Right lobe of liver (tissue), 6 donors: Measurements from ENCODE around the gene PRCP. TPM values are rescaled to one million over a fixed set of nuclear protein-coding genes. Genes with fewer than 3 reads are reported as not detected.
"Not testable (repeated sequence)": the region's sequence is repeated elsewhere in the genome, so short reads cannot be mapped to it uniquely, and the experiment has no call there.

Experiments
- ATAC-seq, 4 donors: fragments of 200-7000 bp; cut with Tn5 transposase; one replicate each; pipeline ENCODE4 v1.9.1; 2020; ENCODE audit warnings: mild to moderate bottlenecking in 4 of 4, moderate library complexity in 4 of 4
- DNase-seq, 3 donors: peaks; one replicate each; pipeline ENCODE4 v3.0.0-alpha.2; 2020
- H3K27ac ChIP-seq, 3 donors: fragments of 200-600 bp; one replicate each; pipeline ENCODE4 v1.8.0; 2022
- H3K27me3 ChIP-seq, 2 donors: fragments of 200-600 bp; one replicate each; pipeline ENCODE4 v1.8.0; 2022
- H3K36me3 ChIP-seq, 4 donors: fragments of 200-600 bp; sonication (generic) in 1 of 4; one replicate each; pipeline versions ENCODE4 v1.5.1 to v1.8.0; 2017 to 2022; ENCODE audit warnings: control low read depth in 1 of 4
- H3K4me1 ChIP-seq, 4 donors: fragments of 200-600 bp; sonication (generic) in 1 of 4; one replicate each; pipeline versions ENCODE4 v1.5.1 to v1.8.0; 2017 to 2022; ENCODE audit warnings: control low read depth in 1 of 4
- H3K4me3 ChIP-seq, 3 donors: fragments of 200-600 bp; one replicate each; pipeline ENCODE4 v1.8.0; 2022
- H3K9me3 ChIP-seq, 4 donors: fragments of 200-600 bp; sonication (generic) in 1 of 4; one replicate each; pipeline versions ENCODE4 v1.5.1 to v1.8.0; 2017 to 2022; ENCODE audit warnings: control low read depth in 1 of 4
- CTCF ChIP-seq, 4 donors: fragments of 200-600 bp in 3 of 4; fragments of 450-650 bp in 1 of 4; IDR thresholded peaks; one replicate each; pipeline versions ENCODE4 v1.5.1 to v1.8.0; 2016 to 2022; ENCODE audit warnings: antibody characterized with exemption in 4 of 4, mild to moderate bottlenecking in 2 of 4
- POLR2A ChIP-seq: fragments of 450-650 bp; IDR thresholded peaks from one replicate; pipeline ENCODE4 v1.6.1; 2017; ENCODE audit warnings: antibody characterized with exemption, mild to moderate bottlenecking
- WGBS: methylation state at CpG from one replicate; pipeline ENCODE4 v1.1.6; 2018; ENCODE audit warnings: low coverage, low lambda C conversion rate; ENCODE audit not compliant: insufficient coverage; ENCODE audit errors: missing lambda C conversion rate; 5-methylcytosine and 5-hydroxymethylcytosine counted together
- intact Hi-C, 2 donors: fragments of 100-400 bp; cut with DNase I; formaldehyde crosslinking; loops; one replicate each; pipeline versions ENCODE4 v1.11.2 to v1.14.1; 2022
- total RNA-seq, 6 experiments: library from RNA; depleted of rRNA in 2 of 6; stranded (reverse); fragments of >200 nt in 2 of 6; fragmentation: NEBNext Ultra II Directional in 3 of 6; extraction: Animal tissue kit (Norgen Biotek cat#: 25700) in 3 of 6; gene quantifications; one replicate each; pipeline versions ENCODE4 v1.1.0 to v1.2.4, GENCODE V29; 2016 to 2023
- donor health status: DM: no; HTN: yes; CAD: no.
- donor health status: DM: no; HTN: no; CAD: no.
- donor health status: DM: no; HTN: no; CAD: no.
- donor health status: DM: no; HTN: yes; CAD: no.
- donor health status: DM: no; HTN: yes; CAD: no.

PRCP gene
- total RNA-seq, 6 experiments from 2014 or later: 35.4 to 84.9 (median 49.4) TPM

DNA sequence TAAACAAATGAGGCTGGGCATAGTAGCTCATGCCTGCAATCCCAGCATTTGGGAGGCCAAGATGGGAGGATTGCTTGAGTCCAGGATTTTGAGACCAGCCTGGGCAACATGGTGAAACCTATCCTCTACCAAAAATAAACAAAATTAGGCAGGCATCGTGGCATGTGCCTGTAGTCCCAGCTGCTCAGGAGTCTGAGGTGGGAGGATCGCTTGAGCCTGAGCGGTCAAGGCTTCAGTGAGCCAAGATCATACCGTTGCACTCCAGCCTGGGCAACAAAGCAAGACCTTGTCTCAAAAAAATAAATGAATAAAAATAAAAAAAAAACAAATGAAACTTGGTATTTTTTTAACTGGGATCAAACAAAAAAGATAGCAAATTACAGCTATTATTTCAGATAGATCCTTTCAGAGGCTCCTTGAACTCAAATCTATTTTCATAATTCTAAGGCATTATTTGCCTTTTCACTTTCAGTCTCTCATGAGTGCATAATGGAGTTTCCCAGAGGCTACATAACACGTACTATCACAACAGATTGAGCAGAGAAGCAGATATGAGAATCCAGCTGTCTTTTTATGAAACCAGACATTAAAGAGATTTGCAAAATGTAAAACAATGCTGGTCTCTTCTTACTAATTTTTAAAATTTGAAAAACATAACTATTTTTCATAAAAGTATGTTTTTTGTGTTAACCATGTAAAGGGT lies 24.4 kb upstream of the PRCP start:
- ATAC-seq: no peak
- intact Hi-C loops: no loop called here
- no peak overlapping the region for H3K27ac ChIP-seq

GRCh38 chr11:82922396-82923173 lies 22.4 kb upstream of the PRCP start:
- H3K9me3 ChIP-seq, H3K36me3 ChIP-seq, intact Hi-C loops, H3K4me3 ChIP-seq, DNase-seq, H3K4me1 ChIP-seq, ATAC-seq, H3K27ac ChIP-seq, H3K27me3 ChIP-seq: not testable (repeated sequence)
- 69% methylated on average over 5 of the region's 8 CpGs for WGBS

More for the DNA sequence above, 24.4 kb upstream of the PRCP start:
- TF ChIP-seq POLR2A (no peak), CTCF (IDR thresholded peaks at IDR 0.05) (no peak)
- no peaks in the 10 kb centered on the region for H3K27me3 ChIP-seq
- no peaks in the 10 kb centered on the region for H3K36me3 ChIP-seq
- WGBS: 89% methylated on average over 5 of the region's 5 CpGs
- no peaks in the 10 kb centered on the region for H3K9me3 ChIP-seq
- no peak overlapping the region for H3K4me3 ChIP-seq
- DNase-seq: no peak
- H3K4me1 ChIP-seq: no peaks in the 10 kb centered on the region

- H3K4me1 ChIP-seq, ATAC-seq, H3K27me3 ChIP-seq, intact Hi-C loops, DNase-seq, H3K9me3 ChIP-seq, H3K27ac ChIP-seq, H3K4me3 ChIP-seq, H3K36me3 ChIP-seq: not testable (repeated sequence)
- 56% methylated on average over 3 of the region's 3 CpGs for WGBS
Measured at GRCh38 chr11:82920227-82920626, 20.0 kb upstream of the PRCP start.

GRCh38 chr11:82919786-82920185 lies 19.6 kb upstream of the PRCP start:
- H3K27me3 ChIP-seq, ATAC-seq, H3K36me3 ChIP-seq, H3K4me3 ChIP-seq, H3K9me3 ChIP-seq, H3K4me1 ChIP-seq, DNase-seq, H3K27ac ChIP-seq, intact Hi-C loops: not testable (repeated sequence)
- 97% methylated on average over 9 of the region's 10 CpGs for WGBS

DNA sequence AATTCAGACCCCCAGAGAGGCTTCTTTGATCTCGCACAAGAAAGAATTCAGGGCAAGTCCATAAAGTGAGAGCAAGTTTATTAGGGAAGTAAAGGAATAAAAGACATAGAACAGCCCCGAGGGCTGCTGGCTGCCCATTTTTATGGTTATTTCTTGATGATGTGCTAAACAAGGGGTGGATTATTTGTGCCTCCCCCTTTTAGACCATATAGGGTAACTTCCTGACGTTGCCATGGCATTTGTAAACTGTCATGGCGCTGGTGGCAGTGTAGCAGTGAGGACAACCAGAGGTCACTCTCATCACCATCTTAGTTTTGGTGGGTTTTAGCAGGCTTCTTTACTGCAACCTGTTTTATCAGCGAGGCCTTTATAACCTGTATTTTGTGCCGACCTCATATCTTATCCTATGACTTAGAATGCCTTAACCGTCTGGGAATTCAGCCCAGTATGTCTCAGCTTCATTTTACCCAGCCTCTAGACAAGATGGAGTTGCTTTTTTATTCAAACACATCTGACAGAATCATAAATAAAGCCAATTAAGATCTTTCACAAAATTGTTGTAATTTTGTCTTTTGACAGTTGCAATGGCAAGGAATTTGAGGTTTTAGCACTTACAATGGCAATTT lies 8.9 kb upstream of the PRCP start:
- intact Hi-C loops: loop anchor here in 1 of 2 donors (10.0 kb wide), 1 partner anchor 166 kb away; the partner anchor contains the start of gene RAB30
- H3K36me3 ChIP-seq: no peaks in the 10 kb centered on the region
- 79% methylated on average over 5 of the region's 7 CpGs for WGBS
- H3K4me1 ChIP-seq: no peaks in the 10 kb centered on the region
- ATAC-seq (no peak), DNase-seq (no peak)
- no peak overlapping the region for H3K27ac ChIP-seq
- H3K9me3 ChIP-seq: no peaks in the 10 kb centered on the region
- TF ChIP-seq POLR2A (no peak), CTCF (IDR thresholded peaks at IDR 0.05) (no peak)
- H3K27me3 ChIP-seq: no peaks in the 10 kb centered on the region
- H3K4me3 ChIP-seq: no peak overlapping the region

DNA sequence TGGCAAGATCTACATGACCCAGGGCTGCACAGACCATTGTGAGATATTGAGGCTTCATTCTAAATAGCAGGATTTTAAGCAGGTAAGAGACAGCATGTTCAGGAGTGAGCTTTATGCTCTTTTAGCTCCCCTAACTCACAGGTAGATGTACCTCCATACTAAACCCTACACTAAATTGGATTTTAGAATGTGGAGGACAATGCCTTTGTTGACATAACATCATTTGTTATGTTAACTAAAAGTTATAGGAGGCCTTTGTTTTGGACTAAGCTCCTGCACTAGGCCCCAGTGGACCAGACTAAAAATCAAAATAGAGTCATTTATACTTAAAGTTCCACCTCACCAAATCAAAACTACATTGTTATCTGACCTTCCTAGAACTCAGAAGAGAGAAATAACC lies 8.1 kb upstream of the PRCP start:
- DNase-seq (no peak), ATAC-seq (no peak)
- Histone ChIP-seq H3K27ac (no peak overlapping the region), H3K9me3 (no peaks in the 10 kb centered on the region), H3K4me3 (no peak overlapping the region), H3K4me1 (no peaks in the 10 kb centered on the region), H3K27me3 (no peaks in the 10 kb centered on the region), H3K36me3 (no peaks in the 10 kb centered on the region)
- intact Hi-C loops: loop anchor here in 1 of 2 donors (10.0 kb wide), 1 partner anchor 166 kb away; the partner anchor contains the start of gene RAB30
- TF ChIP-seq POLR2A: no peak
- TF ChIP-seq CTCF (IDR thresholded peaks at IDR 0.05): no peak
